Neural cell (in vitro differentiated cells): Measurements from ENCODE around the gene PELI2. TPM values are rescaled to one million over a fixed set of nuclear protein-coding genes. Genes with fewer than 3 reads are reported as not detected.

Experiments
- H2AFZ ChIP-seq: fragments of 200-600, 300-800 bp; sonication (generic), shearing (Covaris generic); 2 replicates; pipeline ENCODE4 v1.6.0; 2014; ENCODE audit warnings: low read depth, mild to moderate bottlenecking, antibody characterized with exemption, low read length, moderate library complexity
- H3F3A ChIP-seq: fragments of 200-600 bp; shearing (Covaris generic); 2 replicates; pipeline ENCODE4 v1.6.1; 2016; ENCODE audit warnings: mild to moderate bottlenecking, moderate library complexity, mixed read lengths, antibody characterized with exemption, low read length; ENCODE audit not compliant: insufficient read depth, poor library complexity, severe bottlenecking
- H3K27ac ChIP-seq: fragments of 200-600, 300-800 bp; sonication (generic), shearing (Covaris generic); 2 replicates; pipeline ENCODE4 v1.5.1; 2014; ENCODE audit warnings: mild to moderate bottlenecking, low read length, moderate library complexity
- H3K27me3 ChIP-seq: fragments of 300-800, 200-600 bp; sonication (generic), shearing (Covaris generic); 2 replicates; pipeline ENCODE4 v1.6.0; 2014; ENCODE audit warnings: mild to moderate bottlenecking, low read depth, low read length, moderate library complexity; ENCODE audit not compliant: insufficient read depth
- H3K36me3 ChIP-seq: fragments of 300-800, 200-600 bp; sonication (generic), shearing (Covaris generic); 2 replicates; pipeline ENCODE4 v1.5.1; 2014; ENCODE audit warnings: mild to moderate bottlenecking, antibody characterized with exemption, low read length, moderate library complexity; ENCODE audit not compliant: insufficient read depth
- H3K4me2 ChIP-seq: fragments of 300-800, 200-600 bp; sonication (generic), shearing (Covaris generic); 2 replicates; pipeline ENCODE4 v1.6.0; 2014; ENCODE audit warnings: mild to moderate bottlenecking, low read length
- H3K4me3 ChIP-seq: fragments of 300-800, 200-600 bp; sonication (generic), shearing (Covaris generic); 2 replicates; pipeline ENCODE4 v1.5.1; 2014; ENCODE audit warnings: mild to moderate bottlenecking, low read length, moderate library complexity
- H3K79me2 ChIP-seq: fragments of 200-600 bp; shearing (Covaris generic); replicated peaks from 2 replicates; pipeline ENCODE4 v1.6.0; 2014; ENCODE audit warnings: mild to moderate bottlenecking, low read length, moderate library complexity; ENCODE audit not compliant: insufficient read depth
- H3K9ac ChIP-seq: fragments of 300-800, 200-600 bp; sonication (generic), shearing (Covaris generic); 2 replicates; pipeline ENCODE4 v1.6.1; 2016; ENCODE audit warnings: mild to moderate bottlenecking, low read length, mixed read lengths
- H3K9me2 ChIP-seq: fragments of 200-600 bp; shearing (Covaris generic); 2 replicates; pipeline ENCODE4 v1.6.1; 2016; ENCODE audit warnings: mild to moderate bottlenecking, low read length, mixed read lengths; ENCODE audit not compliant: insufficient read depth
- H3K9me3 ChIP-seq: fragments of 200-600, 300-800 bp; sonication (generic), shearing (Covaris generic); 2 replicates; pipeline ENCODE4 v1.6.1; 2016; ENCODE audit warnings: mild to moderate bottlenecking, mixed run types, low read length, moderate library complexity, mixed read lengths
- H4K20me1 ChIP-seq: fragments of 200-600 bp; shearing (Covaris generic); 2 replicates; pipeline ENCODE4 v1.6.1; 2016; ENCODE audit warnings: mild to moderate bottlenecking, mixed run types; ENCODE audit not compliant: insufficient read depth
- CTCF ChIP-seq: fragments of 450-650 bp; IDR thresholded peaks from 2 replicates; pipeline ENCODE4 v1.5.1; 2014; ENCODE audit warnings: antibody characterized with exemption, mild to moderate bottlenecking, moderate library complexity; ENCODE audit not compliant: poor library complexity, severe bottlenecking
- EP300 ChIP-seq: fragments of 450-650 bp; conservative IDR thresholded peaks from 2 replicates; pipeline ENCODE4 v1.6.1; 2014; ENCODE audit warnings: antibody characterized with exemption, mild to moderate bottlenecking, moderate library complexity; ENCODE audit not compliant: poor library complexity, severe bottlenecking
- EZH2 ChIP-seq: fragments of 200-600, 300-800 bp; shearing (Covaris generic), sonication (generic); IDR thresholded peaks from 2 replicates; pipeline ENCODE4 v1.6.1; 2014; ENCODE audit warnings: antibody characterized with exemption, low read length, borderline replicate concordance, mild to moderate bottlenecking; ENCODE audit not compliant: insufficient read depth, poor library complexity, severe bottlenecking
- MXI1 ChIP-seq: fragments of 450-650 bp; conservative IDR thresholded peaks from 2 replicates; pipeline ENCODE4 v1.6.1; 2014; ENCODE audit warnings: antibody characterized with exemption, mild to moderate bottlenecking; ENCODE audit not compliant: poor library complexity, severe bottlenecking
- RAD21 ChIP-seq: fragments of 450-650 bp; conservative IDR thresholded peaks from 2 replicates; pipeline ENCODE4 v1.6.1; 2014; ENCODE audit warnings: antibody characterized with exemption, mild to moderate bottlenecking, moderate library complexity
- REST ChIP-seq: IDR thresholded peaks from 2 replicates; pipeline ENCODE4 v1.6.1; 2012; ENCODE audit warnings: borderline replicate concordance
- SMC3 ChIP-seq: fragments of 450-650 bp; conservative IDR thresholded peaks from 2 replicates; pipeline ENCODE4 v1.6.1; 2014; ENCODE audit warnings: antibody characterized with exemption, mild to moderate bottlenecking, moderate library complexity; ENCODE audit not compliant: poor library complexity
- TAF1 ChIP-seq: IDR thresholded peaks from 2 replicates; pipeline ENCODE4 v1.6.1; 2012; ENCODE audit warnings: low read depth
- polyA plus RNA-seq: library from polyadenylated mRNA; depleted of rRNA; stranded (reverse); fragments of >200 nt; gene quantifications from 2 replicates; pipeline ENCODE4 v1.2.3, GENCODE V29; 2014

The PELI2 gene
- polyA plus RNA-seq, 1 donor from 2014 or later = 5.3 TPM

- H3K9ac ChIP-seq = no peak overlapping the region
- no peak overlapping the region for H3K27ac ChIP-seq
- H3K4me3 ChIP-seq = peak overlapping the region; percentile 24
- no peak overlapping the region for H3K4me2 ChIP-seq
- no peaks in the 10 kb centered on the region for H3K9me3 ChIP-seq
- H3K36me3 ChIP-seq = no peaks in the 10 kb centered on the region
- peaks cover 5% of the 10 kb centered on the region for H3K27me3 ChIP-seq
- H3F3A ChIP-seq = peaks cover 3% of the 10 kb centered on the region
- no peaks in the 10 kb centered on the region for H3K9me2 ChIP-seq
- H3K79me2 ChIP-seq = peaks cover 81% of the 10 kb centered on the region
- H4K20me1 ChIP-seq = no peaks in the 10 kb centered on the region
- TF ChIP-seq EP300 (no peak), REST (peak; percentile 35), SMC3 (no peak)
- no peak overlapping the region for H2AFZ ChIP-seq
These were observed 6.1 kb downstream of the PELI2 start for GRCh38 chr14:56124327-56124726.

GRCh38 chr14:56125772-56126636 lies 7.8 kb downstream of the PELI2 start:
- Histone ChIP-seq H4K20me1 (no peaks in the 10 kb centered on the region), H3K4me2 (peak overlapping the region; percentile 45), H2AFZ (no peak overlapping the region), H3K36me3 (no peaks in the 10 kb centered on the region), H3K9me3 (no peaks in the 10 kb centered on the region), H3K9ac (peak overlapping the region; percentile 30), H3K9me2 (no peaks in the 10 kb centered on the region), H3K27me3 (no peaks in the 10 kb centered on the region), H3K79me2 (peaks cover 81% of the 10 kb centered on the region), H3K27ac (peak overlapping the region; percentile 27), H3F3A (peaks cover 3% of the 10 kb centered on the region), H3K4me3 (peak overlapping the region; percentile 50)
- TF ChIP-seq REST (no peak), RAD21 (no peak), TAF1 (no peak), EZH2 (no peak), CTCF (no peak), MXI1 (no peak)
